ENCODE results near the gene DHRSX.
"Not testable (repeated sequence)": the region's sequence is repeated elsewhere in the genome, so short reads cannot be mapped to it uniquely, and the experiment has no call there.

DHRSX gene

GRCh38 chrX:2478546-2479419, 22.0 kb downstream of the DHRSX start:
- Histone ChIP-seq H3K36me3 (replicated peaks) (no peaks in the 10 kb centered on the region), H3K27me3 (replicated peaks) (no peaks in the 10 kb centered on the region), H3K27ac (no peak overlapping the region), H3K4me3 (ENCODE audit: low read depth, low read length) (no peak overlapping the region)
- no peak for DNase-seq
- in situ Hi-C loops (cut with HindIII; ENCODE audit: low pct_ligation_motif_present, low sequenced_read_pairs) = no loop called here
- no peak for TF ChIP-seq CTCF (IDR thresholded peaks at IDR 0.05; ENCODE audit: low read depth, low read length, missing control alignments)

- in situ Hi-C loops (cut with HindIII; ENCODE audit: low pct_ligation_motif_present, low sequenced_read_pairs); H3K4me3 ChIP-seq (ENCODE audit: low read depth, low read length); DNase-seq; H3K27me3 ChIP-seq (replicated peaks); H3K36me3 ChIP-seq (replicated peaks); H3K27ac ChIP-seq: not testable (repeated sequence)
Measured at GRCh38 chrX:2477313-2477712, 23.5 kb downstream of the DHRSX start.

GRCh38 chrX:2474963-2475726, 25.6 kb downstream of the DHRSX start:
- Histone ChIP-seq H3K4me3 (ENCODE audit: low read depth, low read length) (no peak overlapping the region), H3K27ac (no peak overlapping the region), H3K36me3 (replicated peaks) (no peaks in the 10 kb centered on the region), H3K27me3 (replicated peaks) (no peaks in the 10 kb centered on the region)
- no peak for DNase-seq
- in situ Hi-C loops (cut with HindIII; ENCODE audit: low pct_ligation_motif_present, low sequenced_read_pairs) = no loop called here
- no peak for TF ChIP-seq CTCF (IDR thresholded peaks at IDR 0.05; ENCODE audit: low read depth, low read length, missing control alignments)

GRCh38 chrX:2474280-2474962, 26.4 kb downstream of the DHRSX start:
- no peak for TF ChIP-seq CTCF (IDR thresholded peaks at IDR 0.05; ENCODE audit: low read depth, low read length, missing control alignments)
- Histone ChIP-seq H3K36me3 (replicated peaks) (no peaks in the 10 kb centered on the region), H3K4me3 (ENCODE audit: low read depth, low read length) (no peak overlapping the region), H3K27me3 (replicated peaks) (no peaks in the 10 kb centered on the region), H3K27ac (no peak overlapping the region)
- in situ Hi-C loops (cut with HindIII; ENCODE audit: low pct_ligation_motif_present, low sequenced_read_pairs) = no loop called here
- no peak for DNase-seq

- H3K36me3 ChIP-seq (replicated peaks); in situ Hi-C loops (cut with HindIII; ENCODE audit: low pct_ligation_motif_present, low sequenced_read_pairs); H3K27ac ChIP-seq; H3K27me3 ChIP-seq (replicated peaks); DNase-seq; H3K4me3 ChIP-seq (ENCODE audit: low read depth, low read length): not testable (repeated sequence)
Measured at GRCh38 chrX:2473064-2473463, 27.7 kb downstream of the DHRSX start.

GRCh38 chrX:2471641-2472040, 29.1 kb downstream of the DHRSX start:
- no peak for DNase-seq
- H3K27ac ChIP-seq = no peak overlapping the region
- no peak for TF ChIP-seq CTCF (IDR thresholded peaks at IDR 0.05; ENCODE audit: low read depth, low read length, missing control alignments)
- in situ Hi-C loops (cut with HindIII; ENCODE audit: low pct_ligation_motif_present, low sequenced_read_pairs) = no loop called here
- no peaks in the 10 kb centered on the region for H3K36me3 ChIP-seq (replicated peaks)
- H3K4me3 ChIP-seq (ENCODE audit: low read depth, low read length) = no peak overlapping the region
- no peaks in the 10 kb centered on the region for H3K27me3 ChIP-seq (replicated peaks)

GRCh38 chrX:2471126-2471525, 29.6 kb downstream of the DHRSX start:
- in situ Hi-C loops (cut with HindIII; ENCODE audit: low pct_ligation_motif_present, low sequenced_read_pairs); H3K27ac ChIP-seq; H3K36me3 ChIP-seq (replicated peaks); H3K4me3 ChIP-seq (ENCODE audit: low read depth, low read length); DNase-seq; H3K27me3 ChIP-seq (replicated peaks): not testable (repeated sequence)

- H3K27me3 ChIP-seq (replicated peaks); H3K27ac ChIP-seq; in situ Hi-C loops (cut with HindIII; ENCODE audit: low pct_ligation_motif_present, low sequenced_read_pairs); DNase-seq; H3K4me3 ChIP-seq (ENCODE audit: low read depth, low read length); H3K36me3 ChIP-seq (replicated peaks): not testable (repeated sequence)
Measured at GRCh38 chrX:2469852-2470251, 30.9 kb downstream of the DHRSX start.

Data from brain microvascular endothelial cell (primary cell).